HG02852 (cell line): Measurements from ENCODE around the gene ZFP92.
"Not testable (repeated sequence)": the region's sequence is repeated elsewhere in the genome, so short reads cannot be mapped to it uniquely, and the experiment has no call there.

Source experiments
- ATAC-seq: cut with Tn5 transposase; IDR thresholded peaks from one replicate; pipeline ENCODE4 v1.9.1; 2021; ENCODE audit warnings: mild to moderate bottlenecking, moderate library complexity; ENCODE audit not compliant: unreplicated experiment

The ZFP92 gene

DNA sequence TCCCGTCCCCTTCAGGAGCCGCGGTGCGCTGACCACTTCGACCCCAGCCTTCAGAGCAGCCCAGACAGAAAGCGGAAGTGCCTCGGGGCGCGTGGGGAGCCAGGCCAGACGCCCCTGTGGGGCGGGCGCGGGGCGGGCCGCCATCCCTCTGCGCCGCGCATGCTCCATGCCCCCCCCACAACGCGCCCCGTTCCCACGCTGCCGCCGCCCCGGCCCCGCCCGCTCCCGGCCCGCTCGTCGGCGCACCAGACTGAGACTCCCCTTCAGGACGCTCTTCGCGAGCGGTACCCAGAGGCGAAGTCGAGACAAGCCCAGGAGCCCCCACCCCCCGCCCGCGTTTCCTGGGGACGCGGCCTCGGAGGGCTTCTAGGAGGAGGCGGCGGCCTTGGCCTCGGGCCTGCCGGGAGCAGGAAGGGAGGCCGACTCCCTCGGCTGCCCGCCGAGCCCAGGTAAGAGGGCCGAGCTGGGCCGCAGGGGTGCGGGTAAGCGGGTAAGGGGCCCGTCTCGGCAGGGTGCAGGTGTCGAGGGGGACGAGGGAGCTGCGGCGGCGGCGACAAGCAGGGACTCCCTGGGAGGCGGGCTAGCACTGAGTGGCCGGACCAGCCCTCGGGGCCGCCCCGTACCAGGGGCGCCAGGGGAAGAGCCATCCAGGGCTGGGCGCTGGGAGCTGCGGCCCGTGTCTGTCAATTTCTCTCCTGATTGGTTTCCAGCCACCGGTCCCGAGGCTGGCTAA, at the start of gene ZFP92:
Gene ZFP92 (plus strand): TSS at position 218 of the 733 bp plus-strand sequence. CDS start 6,851 bp downstream, outside the sequence.
- peak; percentile 65 for ATAC-seq

DNA sequence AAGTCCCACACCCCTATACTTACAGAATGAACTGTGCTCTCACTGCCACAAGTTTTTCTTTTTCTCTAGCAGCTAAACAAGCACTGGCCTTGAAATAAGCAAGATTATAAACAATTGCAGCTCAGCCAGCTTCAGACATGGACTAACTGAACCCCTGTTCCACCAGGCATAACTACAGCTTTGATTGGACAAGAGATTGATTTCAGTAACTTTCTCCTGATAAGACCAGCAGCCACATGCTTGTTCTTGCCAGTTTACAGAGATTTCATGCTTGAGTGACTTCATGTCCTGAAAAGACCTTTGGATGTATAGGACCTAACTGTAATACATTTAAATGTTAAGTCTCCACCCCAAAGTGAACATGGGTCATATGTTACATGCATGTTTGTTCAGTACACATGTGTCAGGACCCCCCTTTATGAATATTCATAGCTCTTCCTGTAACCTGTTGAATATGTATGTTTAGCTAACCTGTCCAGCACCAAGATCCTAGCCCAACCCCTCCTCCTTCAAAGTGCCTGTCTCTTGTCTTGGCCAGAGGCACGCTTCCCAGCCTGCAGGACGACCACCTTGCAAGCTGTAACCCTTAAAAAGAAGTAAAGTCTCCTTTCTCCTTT, 49.4 kb upstream of the ZFP92 start:
- ATAC-seq = no peak

GRCh38 chrX:153365670-153366069, 45.6 kb upstream of the ZFP92 start:
- ATAC-seq = no peak

GRCh38 chrX:153366119-153366518, 45.2 kb upstream of the ZFP92 start:
- no peak for ATAC-seq

DNA sequence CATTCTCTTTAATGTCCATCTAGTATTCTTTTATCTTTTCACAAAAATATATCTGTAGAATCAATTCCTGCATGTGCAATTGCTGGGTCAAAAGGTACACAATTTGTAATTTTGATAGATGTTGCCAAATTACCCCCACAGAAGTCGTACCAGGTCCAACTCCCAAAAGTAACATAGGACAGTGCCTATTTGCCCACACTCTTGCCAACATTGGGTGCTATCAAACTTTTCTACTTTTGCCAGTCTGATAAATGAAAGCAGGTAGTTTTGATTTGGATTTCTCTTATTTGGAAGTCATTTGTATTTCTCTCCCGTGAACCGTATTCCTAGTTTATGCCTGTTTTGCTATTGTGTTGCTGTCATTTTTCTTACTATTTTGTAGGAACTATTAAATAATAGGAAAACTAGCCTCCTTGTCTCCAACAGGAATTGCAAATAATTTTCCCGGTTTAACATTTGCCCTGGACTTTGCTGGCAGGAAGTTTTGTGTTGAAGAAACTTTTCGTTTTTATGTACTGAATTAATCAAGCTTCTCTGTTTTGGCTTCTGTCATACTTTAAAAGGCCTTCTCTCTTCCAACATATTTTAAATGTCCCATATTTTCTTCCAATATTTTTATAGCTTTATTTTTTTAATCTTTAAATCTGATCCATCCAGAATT, 44.3 kb upstream of the ZFP92 start:
- no peak for ATAC-seq

DNA sequence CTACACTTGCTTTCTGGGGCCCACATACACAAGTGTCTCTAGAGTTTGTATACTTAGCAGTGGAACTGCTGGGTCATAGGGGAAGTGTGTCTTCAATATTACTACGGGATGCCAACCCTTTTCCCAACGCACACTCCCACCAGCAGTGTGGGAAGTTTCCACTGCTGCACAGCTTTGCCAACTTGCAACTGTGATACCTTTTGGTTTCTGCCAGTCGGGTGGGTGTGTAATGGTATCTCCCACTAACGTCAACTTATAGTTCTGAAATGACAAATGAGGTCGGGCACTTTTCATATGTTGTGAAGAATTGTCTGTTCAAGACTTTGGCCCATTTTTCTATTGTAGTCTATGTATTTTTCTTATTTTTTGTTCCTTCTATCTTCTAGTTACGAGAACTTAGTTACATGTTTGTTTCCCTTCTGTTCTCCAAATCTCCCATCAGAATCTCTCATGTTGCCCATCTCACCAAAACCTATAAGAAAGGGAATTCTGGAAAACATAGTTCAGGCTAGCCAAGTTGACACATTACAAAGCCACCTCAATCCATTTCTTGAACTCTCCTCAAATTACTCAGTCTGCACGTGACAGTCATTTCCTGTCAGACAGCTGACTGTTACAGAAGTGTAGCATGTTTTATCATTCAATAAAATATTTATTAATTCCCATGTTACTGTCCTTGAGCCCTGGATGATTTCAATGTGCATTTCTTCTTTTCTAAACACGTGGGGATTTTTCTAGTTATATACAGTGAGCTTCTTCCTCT, 40.8 kb upstream of the ZFP92 start:
- ATAC-seq = no peak

DNA sequence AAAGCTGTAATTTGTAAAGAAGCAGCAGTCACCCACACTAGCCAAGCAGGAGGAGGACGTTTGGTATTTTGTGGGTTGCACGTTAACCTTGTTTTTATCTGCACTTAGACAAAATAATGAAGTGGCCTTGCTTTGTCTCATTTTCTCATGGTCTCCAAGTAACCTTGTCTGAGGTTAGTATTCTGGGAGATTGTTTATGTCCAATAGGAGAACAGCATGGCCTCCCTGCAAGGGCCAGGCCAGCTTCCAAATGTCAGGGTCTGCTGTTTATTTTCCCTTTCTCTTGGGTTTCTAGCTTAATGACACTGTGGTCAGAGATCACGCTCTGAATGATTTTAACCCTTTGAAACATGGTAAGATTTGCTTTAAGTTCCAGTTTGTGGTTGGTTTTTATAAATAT, 40.0 kb upstream of the ZFP92 start:
- ATAC-seq = no peak

GRCh38 chrX:153372949-153373348, 38.3 kb upstream of the ZFP92 start:
- ATAC-seq = no peak

GRCh38 chrX:153374426-153374825, 36.8 kb upstream of the ZFP92 start:
- ATAC-seq = no peak

DNA sequence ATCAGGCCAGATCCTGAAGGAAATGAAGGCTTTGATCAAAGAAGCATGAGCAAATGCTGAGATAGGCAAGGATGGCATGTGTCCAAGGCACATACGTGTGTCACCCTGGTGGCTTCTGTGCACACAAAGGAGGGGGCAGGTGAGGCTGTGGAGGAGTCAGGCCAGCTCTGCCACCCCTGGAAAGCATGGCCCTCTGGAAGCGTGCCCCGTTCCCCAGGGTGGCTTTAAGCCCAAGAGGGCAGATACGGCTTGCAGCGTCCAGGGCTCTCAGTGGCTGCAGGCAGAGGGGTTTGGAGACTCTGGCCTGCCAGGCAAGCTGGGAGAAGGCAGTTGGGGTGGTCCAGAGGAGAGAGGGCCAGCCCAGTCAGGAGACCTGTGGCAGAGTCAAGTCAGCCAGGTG, 35.7 kb upstream of the ZFP92 start:
- no peak for ATAC-seq

- no peak for ATAC-seq
Measured at GRCh38 chrX:153377727-153378126, 33.5 kb upstream of the ZFP92 start.

GRCh38 chrX:153378607-153379006, 32.7 kb upstream of the ZFP92 start:
- no peak for ATAC-seq

- no peak for ATAC-seq
Measured at GRCh38 chrX:153379508-153379907, 31.8 kb upstream of the ZFP92 start.

DNA sequence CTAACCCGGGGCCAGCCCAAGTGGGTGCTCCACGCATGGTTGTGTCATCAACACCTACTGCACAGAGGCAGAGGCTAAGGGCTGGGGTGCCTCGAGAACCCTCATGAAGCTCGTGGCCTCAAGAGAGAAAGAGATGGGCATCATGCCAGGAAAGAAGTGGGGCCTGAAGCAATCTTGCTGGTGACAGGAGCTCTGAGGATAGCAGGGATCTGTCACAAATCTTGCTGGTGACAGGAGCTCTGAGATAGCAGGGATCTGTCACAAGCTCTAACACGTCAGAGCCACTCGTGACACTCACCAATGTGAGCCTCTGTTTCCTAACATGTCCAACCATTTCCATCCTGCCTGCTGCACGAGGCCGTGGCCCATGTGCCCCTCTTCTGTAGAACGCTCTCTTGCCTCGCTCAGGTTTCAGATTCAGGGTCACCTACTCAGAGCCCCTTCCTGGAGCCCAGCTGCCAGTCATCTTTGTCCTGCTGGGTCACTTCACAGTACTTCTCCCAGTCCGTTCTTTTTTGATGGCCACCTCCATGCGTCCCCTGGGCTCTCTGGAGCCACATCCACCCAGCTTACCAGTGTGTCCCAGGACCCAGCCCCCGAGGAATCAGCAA, 31.2 kb upstream of the ZFP92 start:
- no peak for ATAC-seq

DNA sequence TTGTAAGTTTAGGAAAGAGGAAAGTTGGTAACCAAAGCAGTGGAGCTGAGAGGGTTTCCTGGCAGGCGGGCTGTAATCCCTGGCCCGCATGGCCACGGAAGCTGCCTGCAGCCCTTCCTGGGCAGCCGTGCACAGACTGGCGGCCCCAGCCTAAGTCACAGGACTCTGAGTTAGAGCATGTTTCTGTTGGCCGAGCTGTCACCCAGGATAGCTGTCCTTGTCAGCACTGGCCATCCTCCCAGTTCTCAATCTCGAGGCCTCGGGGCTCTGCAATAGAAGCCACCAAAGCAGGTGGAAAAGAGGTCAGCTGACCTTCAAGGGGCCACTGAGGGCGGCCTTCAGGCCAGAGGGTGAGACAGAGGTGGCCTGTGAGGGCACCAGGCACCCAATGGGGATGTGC, 30.6 kb upstream of the ZFP92 start:
- ATAC-seq = no peak

DNA sequence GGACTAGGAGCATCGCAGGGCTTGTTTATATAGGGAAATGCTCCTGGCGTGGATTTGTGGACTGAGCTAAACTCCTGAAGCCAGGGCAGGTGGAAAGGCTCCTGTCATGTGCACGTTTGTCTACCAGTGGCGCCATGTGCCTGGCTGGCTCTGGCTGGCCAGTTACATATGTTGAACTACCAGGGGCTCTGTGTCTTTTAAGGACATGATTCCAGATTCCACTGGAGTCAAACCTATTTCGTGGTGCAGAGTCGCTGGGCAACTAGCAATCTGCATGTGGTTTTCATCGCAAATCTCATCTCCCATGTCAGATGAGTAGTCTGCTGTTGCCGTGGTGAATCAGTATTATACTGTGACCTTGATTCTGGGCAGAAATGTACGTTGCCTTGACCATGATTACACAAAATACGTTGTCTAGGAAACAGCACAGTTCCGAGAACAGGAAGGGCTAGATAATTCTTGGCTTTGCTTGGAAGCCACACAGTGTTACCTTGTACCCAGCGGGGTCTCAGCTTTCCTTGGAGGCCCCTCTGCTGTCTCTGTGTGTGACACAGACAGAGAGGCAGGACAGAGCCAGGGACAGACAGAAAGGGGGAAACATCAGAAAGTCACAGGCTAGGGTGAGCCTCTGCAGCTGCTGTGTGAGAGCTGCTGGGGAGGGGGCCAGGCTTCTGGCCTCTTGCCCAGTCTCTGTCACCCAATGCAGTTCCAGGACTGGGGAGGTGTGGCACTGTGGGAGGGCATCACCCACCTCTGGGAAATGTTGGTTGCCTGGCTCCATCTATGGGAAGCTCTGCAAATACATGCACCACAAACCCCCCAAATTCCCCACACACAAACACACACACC, 29.4 kb upstream of the ZFP92 start:
- ATAC-seq = no peak

DNA sequence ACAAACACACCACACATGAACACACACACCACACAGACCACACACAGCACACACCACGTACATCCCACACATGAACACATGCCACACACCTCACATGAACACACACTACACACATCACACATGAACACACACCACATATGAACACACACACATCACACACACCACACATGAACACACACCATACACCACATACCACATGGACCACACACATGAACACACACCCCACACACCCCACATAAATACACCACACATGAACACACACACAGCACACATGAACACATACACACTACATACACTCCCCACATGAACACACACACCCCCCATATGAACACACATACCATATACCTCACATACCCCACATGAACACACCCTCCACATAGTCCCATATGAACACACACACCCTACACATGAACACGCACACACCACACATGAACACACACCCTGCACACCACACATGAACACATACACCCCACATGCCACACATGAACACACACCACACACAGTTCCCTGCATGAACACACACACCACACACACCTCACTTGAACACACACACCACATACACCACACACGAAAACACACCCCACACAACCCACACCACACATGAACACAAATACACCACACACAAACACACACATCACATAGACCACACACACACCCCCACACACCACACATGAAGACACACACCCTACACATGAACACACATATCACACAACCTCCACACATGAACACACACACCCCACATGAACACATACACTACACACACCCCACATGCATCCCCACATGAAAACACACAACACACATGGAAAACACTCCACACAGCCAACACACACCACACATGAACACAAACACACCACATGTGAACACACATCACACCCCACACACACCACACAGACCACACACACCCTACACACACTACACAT, 28.4 kb upstream of the ZFP92 start:
- ATAC-seq = no peak

DNA sequence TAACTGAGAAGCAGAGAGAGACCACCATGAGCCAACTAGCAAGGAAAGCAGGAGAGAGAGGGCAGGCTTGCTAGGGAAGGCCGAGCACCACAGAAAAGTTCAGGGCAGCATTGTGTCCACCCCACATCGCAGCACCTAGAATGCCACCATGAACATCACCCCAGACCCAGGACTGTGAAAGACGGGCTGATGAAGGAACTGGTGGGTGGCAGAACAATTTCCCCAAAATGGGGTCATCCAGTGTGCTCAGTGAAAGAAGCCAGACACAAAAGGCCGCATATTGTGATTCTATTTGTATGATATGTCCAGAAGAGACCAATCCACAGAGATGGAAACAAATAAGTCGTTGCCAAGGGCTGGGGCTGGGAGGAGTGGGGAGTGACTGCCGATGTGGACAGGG, 26.9 kb upstream of the ZFP92 start:
- ATAC-seq = no peak

GRCh38 chrX:153384973-153385372, 26.3 kb upstream of the ZFP92 start:
- not testable (repeated sequence) for ATAC-seq
